ENCODE data around the gene PARD3B.

DNA sequence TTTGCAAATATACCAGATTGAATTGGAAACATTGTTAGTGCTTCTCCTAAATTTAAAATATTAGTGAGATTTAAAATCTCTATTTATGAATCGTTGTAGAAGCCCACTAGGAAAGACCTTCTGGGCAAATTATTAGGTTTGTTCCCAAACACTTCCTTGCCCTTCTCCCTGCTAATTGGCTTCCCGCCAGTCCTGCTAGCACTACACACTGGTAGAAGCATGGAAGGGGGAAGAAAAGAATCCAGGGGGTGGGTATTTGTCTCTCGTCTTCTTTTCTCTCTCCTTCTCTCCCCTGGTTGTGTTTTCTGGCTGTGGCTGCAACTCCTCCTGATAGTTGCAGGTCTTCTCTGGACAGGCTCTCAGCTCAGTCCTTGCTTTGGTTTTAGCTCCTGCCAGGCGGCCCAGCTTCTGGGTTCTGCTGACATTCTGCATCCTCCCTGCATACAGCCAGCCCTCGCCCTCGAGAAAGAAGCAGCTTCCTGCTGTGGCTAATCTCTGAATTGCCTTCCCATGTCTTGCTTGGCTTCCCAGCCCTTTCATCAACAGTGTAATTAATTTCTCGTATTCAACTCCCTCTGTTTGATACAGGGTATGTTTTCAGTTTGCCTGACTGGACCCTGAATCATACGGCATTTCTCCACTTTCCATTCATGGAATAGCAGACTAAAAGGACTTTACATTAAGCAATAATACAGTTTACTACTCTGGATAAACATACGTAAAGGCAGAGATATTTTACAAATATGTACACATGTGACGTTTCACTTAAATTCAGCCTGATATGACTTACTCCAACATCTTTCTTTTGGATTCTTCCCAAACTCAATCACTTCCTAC lies 6.9 kb upstream of the PARD3B start:
- TF ChIP-seq, protein P1, sequence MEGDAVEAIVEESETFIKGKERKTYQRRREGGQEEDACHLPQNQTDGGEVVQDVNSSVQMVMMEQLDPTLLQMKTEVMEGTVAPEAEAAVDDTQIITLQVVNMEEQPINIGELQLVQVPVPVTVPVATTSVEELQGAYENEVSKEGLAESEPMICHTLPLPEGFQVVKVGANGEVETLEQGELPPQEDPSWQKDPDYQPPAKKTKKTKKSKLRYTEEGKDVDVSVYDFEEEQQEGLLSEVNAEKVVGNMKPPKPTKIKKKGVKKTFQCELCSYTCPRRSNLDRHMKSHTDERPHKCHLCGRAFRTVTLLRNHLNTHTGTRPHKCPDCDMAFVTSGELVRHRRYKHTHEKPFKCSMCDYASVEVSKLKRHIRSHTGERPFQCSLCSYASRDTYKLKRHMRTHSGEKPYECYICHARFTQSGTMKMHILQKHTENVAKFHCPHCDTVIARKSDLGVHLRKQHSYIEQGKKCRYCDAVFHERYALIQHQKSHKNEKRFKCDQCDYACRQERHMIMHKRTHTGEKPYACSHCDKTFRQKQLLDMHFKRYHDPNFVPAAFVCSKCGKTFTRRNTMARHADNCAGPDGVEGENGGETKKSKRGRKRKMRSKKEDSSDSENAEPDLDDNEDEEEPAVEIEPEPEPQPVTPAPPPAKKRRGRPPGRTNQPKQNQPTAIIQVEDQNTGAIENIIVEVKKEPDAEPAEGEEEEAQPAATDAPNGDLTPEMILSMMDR (IDR thresholded peaks at IDR 0.05) = no peak
- no peak for TF ChIP-seq POLR2A (IDR thresholded peaks at IDR 0.05)
- TF ChIP-seq POLR2AphosphoS5 (IDR thresholded peaks at IDR 0.05; ENCODE audit: insufficient read depth in 1 of 2, low read depth in 1 of 2) = no peak
